Trophoblast cell (in vitro differentiated cells and primary cell): ENCODE measurements around the gene DHRS1.
A peak's percentile ranks its signal among the peaks of the same experiment; 100 is the strongest.

ENCODE experiments used
- DNase-seq, 2 donors: peaks; one replicate each; pipeline ENCODE4 v3.0.0-alpha.2; 2016
- H2AFZ ChIP-seq: 2 replicates; pipeline ENCODE4 v1.6.1; 2013; ENCODE audit warnings: low read length, moderate library complexity, mild to moderate bottlenecking; ENCODE audit not compliant: insufficient read depth, poor library complexity
- H2AK5ac ChIP-seq: 2 replicates; pipeline ENCODE4 v1.6.1; 2013; ENCODE audit warnings: mild to moderate bottlenecking, low read length
- H2BK120ac ChIP-seq: 2 replicates; pipeline ENCODE4 v1.6.1; 2013; ENCODE audit warnings: low read length, mild to moderate bottlenecking, moderate library complexity; ENCODE audit not compliant: insufficient read depth, poor library complexity
- H2BK12ac ChIP-seq: 2 replicates; pipeline ENCODE4 v1.6.1; 2013; ENCODE audit warnings: mild to moderate bottlenecking, low read length, moderate library complexity
- H2BK5ac ChIP-seq: 2 replicates; pipeline ENCODE4 v1.6.1; 2013; ENCODE audit warnings: low read length, low read depth, moderate library complexity, mild to moderate bottlenecking; ENCODE audit not compliant: poor library complexity
- H3K14ac ChIP-seq: 2 replicates; pipeline ENCODE4 v1.6.1; 2013; ENCODE audit warnings: mild to moderate bottlenecking, low read length
- H3K18ac ChIP-seq: 2 replicates; pipeline ENCODE4 v1.6.1; 2013; ENCODE audit warnings: mild to moderate bottlenecking, low read length
- H3K23ac ChIP-seq: 2 replicates; pipeline ENCODE4 v1.6.1; 2013; ENCODE audit warnings: low read length
- H3K27ac ChIP-seq: 2 replicates; pipeline ENCODE4 v1.5.1; 2013; ENCODE audit warnings: low read depth, mild to moderate bottlenecking, inconsistent platforms, low read length, moderate library complexity
- H3K27me3 ChIP-seq: 2 replicates; pipeline ENCODE4 v1.6.1; 2013; ENCODE audit warnings: inconsistent platforms, mild to moderate bottlenecking, low read length, moderate library complexity; ENCODE audit not compliant: insufficient read depth
- H3K36me3 ChIP-seq, 2 experiments: 1 replicate in 1 of 2; 2 replicates in 1 of 2; pipeline ENCODE4 v1.6.1; 2013; ENCODE audit warnings: low read length in 2 of 2, mild to moderate bottlenecking in 2 of 2, moderate library complexity in 1 of 2; ENCODE audit not compliant: insufficient read depth in 2 of 2, control insufficient read depth in 1 of 2
- H3K4ac ChIP-seq: 2 replicates; pipeline ENCODE4 v1.6.1; 2013; ENCODE audit warnings: low read depth, mild to moderate bottlenecking, low read length, moderate library complexity
- H3K4me1 ChIP-seq, 2 experiments: 1 replicate in 1 of 2; 2 replicates in 1 of 2; pipeline ENCODE4 v1.6.1; 2013; ENCODE audit warnings: low read length in 2 of 2, mild to moderate bottlenecking in 2 of 2, moderate library complexity in 1 of 2; ENCODE audit not compliant: insufficient read depth in 2 of 2, control insufficient read depth in 1 of 2
- H3K4me2 ChIP-seq: 2 replicates; pipeline ENCODE4 v1.6.1; 2013; ENCODE audit warnings: inconsistent platforms, mild to moderate bottlenecking, low read length, moderate library complexity
- H3K4me3 ChIP-seq: 2 replicates; pipeline ENCODE4 v1.5.1; 2013; ENCODE audit warnings: mild to moderate bottlenecking, low read depth, low read length, inconsistent platforms
- H3K79me1 ChIP-seq: one replicate; pipeline ENCODE4 v1.6.1; 2013; ENCODE audit warnings: low read length
- H3K79me2 ChIP-seq: 2 replicates; pipeline ENCODE4 v1.6.1; 2013; ENCODE audit warnings: low read length, mild to moderate bottlenecking; ENCODE audit not compliant: control insufficient read depth, insufficient read depth, poor library complexity
- H3K9ac ChIP-seq: 2 replicates; pipeline ENCODE4 v1.6.1; 2013; ENCODE audit warnings: mild to moderate bottlenecking, low read length
- H3K9me3 ChIP-seq: 2 replicates; pipeline ENCODE4 v1.6.1; 2013; ENCODE audit warnings: low read depth, mild to moderate bottlenecking, control low read depth, inconsistent platforms, low read length; ENCODE audit not compliant: insufficient read depth
- H4K12ac ChIP-seq: 2 replicates; pipeline ENCODE4 v1.6.1; 2013; ENCODE audit warnings: low read depth, mild to moderate bottlenecking, low read length, moderate library complexity
- H4K8ac ChIP-seq: 2 replicates; pipeline ENCODE4 v1.6.1; 2013; ENCODE audit warnings: low read depth, mild to moderate bottlenecking, low read length, moderate library complexity
- H4K91ac ChIP-seq: one replicate; pipeline ENCODE4 v1.6.1; 2013; ENCODE audit warnings: low read depth, mild to moderate bottlenecking, low read length, moderate library complexity
- WGBS: extraction: QIAGEN DNeasy Blood & Tissue Kit; methylation state at CpG from one replicate; pipeline ENCODE4 v1.1.7; 2013; ENCODE audit warnings: missing lambda C conversion rate; ENCODE audit not compliant: insufficient read length, insufficient coverage; ENCODE audit errors: extremely low coverage; 5-methylcytosine and 5-hydroxymethylcytosine counted together

The DHRS1 gene

DNA sequence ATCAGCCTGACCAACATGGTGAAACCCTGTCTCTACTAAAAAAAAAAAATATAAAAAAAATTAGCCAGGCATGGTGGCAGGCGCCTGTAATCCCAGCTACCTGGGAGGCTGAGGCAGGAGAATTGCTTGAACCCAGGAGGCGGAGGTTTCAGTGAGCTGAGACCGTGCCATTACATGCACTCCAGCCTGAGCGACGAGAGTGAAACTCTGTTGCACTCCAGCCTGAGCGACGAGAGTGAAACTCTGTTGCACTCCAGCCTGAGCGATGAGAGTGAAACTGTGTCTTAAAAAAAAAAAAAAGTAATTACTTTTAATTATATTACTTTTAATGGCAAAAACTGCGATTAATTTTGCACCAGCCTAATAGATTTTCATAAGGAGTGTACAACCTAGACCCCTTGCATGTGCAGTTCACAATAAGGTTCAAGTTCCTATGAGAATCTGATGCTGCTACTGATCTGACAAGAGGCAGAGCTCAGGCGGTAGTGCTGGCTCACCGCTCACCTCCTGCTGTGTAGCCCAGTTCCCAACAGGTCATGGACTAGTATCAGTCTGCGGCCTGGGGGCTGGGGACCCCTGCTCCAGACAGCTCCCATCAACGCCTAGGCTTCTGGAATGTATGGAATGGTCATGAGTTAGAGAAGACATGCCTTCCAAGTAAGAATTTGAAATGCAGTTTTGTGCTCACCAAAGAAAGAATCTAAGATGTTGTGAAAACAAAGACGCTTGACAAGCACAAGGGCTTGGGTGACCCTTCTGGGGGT lies 21.8 kb upstream of the DHRS1 start:
- Histone ChIP-seq H3K4me2 (no peak overlapping the region), H2BK120ac (no peak overlapping the region), H3K79me1 (peaks cover 2% of the 10 kb centered on the region), H3K27me3 (no peaks in the 10 kb centered on the region), H2BK5ac (no peak overlapping the region), H3K9me3 (no peaks in the 10 kb centered on the region), H4K12ac (no peak overlapping the region), H3K27ac (no peak overlapping the region), H2AFZ (no peak overlapping the region), H3K14ac (no peak overlapping the region), H3K18ac (no peak overlapping the region), H3K23ac (no peak overlapping the region), H2AK5ac (no peak overlapping the region), H3K4me1 (peaks cover 6 to 10% of the 10 kb centered on the region in 2 experiments), H3K79me2 (no peaks in the 10 kb centered on the region), H4K91ac (no peak overlapping the region), H3K4me3 (no peak overlapping the region), H3K4ac (no peak overlapping the region), H3K9ac (no peak overlapping the region), H2BK12ac (no peak overlapping the region), H4K8ac (no peak overlapping the region), H3K36me3 (no peaks in the 10 kb centered on the region)
- no CpG with 5 or more reads among the region's 14 CpGs for WGBS
- DNase-seq: no peak

- H3K9me3 ChIP-seq: no peaks in the 10 kb centered on the region
- H2BK12ac ChIP-seq: no peak overlapping the region
- no peak overlapping the region for H3K4me3 ChIP-seq
- peaks cover 2% of the 10 kb centered on the region for H3K79me1 ChIP-seq
- WGBS: no CpG with 5 or more reads among the region's 3 CpGs
- peaks cover 6 to 7% of the 10 kb centered on the region in 2 experiments for H3K4me1 ChIP-seq
- no peak overlapping the region for H4K91ac ChIP-seq
- H3K14ac ChIP-seq: no peak overlapping the region
- H3K27ac ChIP-seq: no peak overlapping the region
- no peaks in the 10 kb centered on the region for H3K27me3 ChIP-seq
- no peak overlapping the region for H2BK5ac ChIP-seq
- peaks cover 0 to 4% of the 10 kb centered on the region in 2 experiments for H3K36me3 ChIP-seq
- H3K23ac ChIP-seq: no peak overlapping the region
- H3K18ac ChIP-seq: no peak overlapping the region
- no peak overlapping the region for H3K9ac ChIP-seq
- no peak overlapping the region for H4K8ac ChIP-seq
- no peak overlapping the region for H3K4ac ChIP-seq
- H3K79me2 ChIP-seq: no peaks in the 10 kb centered on the region
- no peak overlapping the region for H2AFZ ChIP-seq
- no peak for DNase-seq
- no peak overlapping the region for H2BK120ac ChIP-seq
- no peak overlapping the region for H2AK5ac ChIP-seq
- no peak overlapping the region for H3K4me2 ChIP-seq
- no peak overlapping the region for H4K12ac ChIP-seq
These were observed 17.8 kb upstream of the DHRS1 start for GRCh38 chr14:24317141-24317928.

- H2AFZ ChIP-seq: no peak overlapping the region
- 100% methylated on average over 4 of the region's 18 CpGs for WGBS
These were observed 17.0 kb upstream of the DHRS1 start for GRCh38 chr14:24316597-24316950.

DNA sequence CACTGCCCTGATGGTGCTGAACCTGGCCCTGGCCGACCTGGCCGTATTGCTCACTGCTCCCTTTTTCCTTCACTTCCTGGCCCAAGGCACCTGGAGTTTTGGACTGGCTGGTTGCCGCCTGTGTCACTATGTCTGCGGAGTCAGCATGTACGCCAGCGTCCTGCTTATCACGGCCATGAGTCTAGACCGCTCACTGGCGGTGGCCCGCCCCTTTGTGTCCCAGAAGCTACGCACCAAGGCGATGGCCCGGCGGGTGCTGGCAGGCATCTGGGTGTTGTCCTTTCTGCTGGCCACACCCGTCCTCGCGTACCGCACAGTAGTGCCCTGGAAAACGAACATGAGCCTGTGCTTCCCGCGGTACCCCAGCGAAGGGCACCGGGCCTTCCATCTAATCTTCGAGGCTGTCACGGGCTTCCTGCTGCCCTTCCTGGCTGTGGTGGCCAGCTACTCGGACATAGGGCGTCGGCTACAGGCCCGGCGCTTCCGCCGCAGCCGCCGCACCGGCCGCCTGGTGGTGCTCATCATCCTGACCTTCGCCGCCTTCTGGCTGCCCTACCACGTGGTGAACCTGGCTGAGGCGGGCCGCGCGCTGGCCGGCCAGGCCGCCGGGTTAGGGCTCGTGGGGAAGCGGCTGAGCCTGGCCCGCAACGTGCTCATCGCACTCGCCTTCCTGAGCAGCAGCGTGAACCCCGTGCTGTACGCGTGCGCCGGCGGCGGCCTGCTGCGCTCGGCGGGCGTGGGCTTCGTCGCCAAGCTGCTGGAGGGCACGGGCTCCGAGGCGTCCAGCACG lies 16.4 kb upstream of the DHRS1 start:
- no peak overlapping the region for H4K8ac ChIP-seq
- H3K4me1 ChIP-seq: no peaks in the 10 kb centered on the region
- no peak overlapping the region for H3K4me2 ChIP-seq
- no peak overlapping the region for H2BK12ac ChIP-seq
- H3K9ac ChIP-seq: no peak overlapping the region
- no peaks in the 10 kb centered on the region for H3K79me2 ChIP-seq
- H3K18ac ChIP-seq: no peak overlapping the region
- H2AFZ ChIP-seq: no peak overlapping the region
- H3K36me3 ChIP-seq: peaks cover 9 to 12% of the 10 kb centered on the region in 2 experiments
- H3K4me3 ChIP-seq: no peak overlapping the region
- DNase-seq: peak; percentile 76 to 88
- H3K27me3 ChIP-seq: no peaks in the 10 kb centered on the region
- no peak overlapping the region for H2BK5ac ChIP-seq
- no peak overlapping the region for H3K23ac ChIP-seq
- H2BK120ac ChIP-seq: no peak overlapping the region
- H4K91ac ChIP-seq: no peak overlapping the region
- no peaks in the 10 kb centered on the region for H3K9me3 ChIP-seq
- no peak overlapping the region for H3K14ac ChIP-seq
- no peaks in the 10 kb centered on the region for H3K79me1 ChIP-seq
- H3K4ac ChIP-seq: no peak overlapping the region
- H4K12ac ChIP-seq: no peak overlapping the region
- H3K27ac ChIP-seq: no peak overlapping the region
- H2AK5ac ChIP-seq: no peak overlapping the region
- WGBS: no CpG with 5 or more reads among the region's 70 CpGs

More at GRCh38 chr14:24316597-24316950, 17.0 kb upstream of the DHRS1 start:
- no peak overlapping the region for H2BK5ac ChIP-seq
- H3K9ac ChIP-seq: no peak overlapping the region
- no peak overlapping the region for H2BK120ac ChIP-seq
- no peak overlapping the region for H3K4ac ChIP-seq
- H2AK5ac ChIP-seq: no peak overlapping the region
- H3K4me2 ChIP-seq: no peak overlapping the region
- H3K4me1 ChIP-seq: peaks cover 1% of the 10 kb centered on the region in 2 experiments
- no peak overlapping the region for H3K18ac ChIP-seq
- H4K8ac ChIP-seq: no peak overlapping the region
- no peaks in the 10 kb centered on the region for H3K79me1 ChIP-seq
- H4K12ac ChIP-seq: no peak overlapping the region
- H3K4me3 ChIP-seq: no peak overlapping the region
- H3K23ac ChIP-seq: no peak overlapping the region
- no peak overlapping the region for H3K27ac ChIP-seq
- no peak overlapping the region for H3K14ac ChIP-seq
- H3K79me2 ChIP-seq: no peaks in the 10 kb centered on the region
- DNase-seq: no peak
- no peaks in the 10 kb centered on the region for H3K27me3 ChIP-seq
- no peak overlapping the region for H4K91ac ChIP-seq
- H3K36me3 ChIP-seq: peaks cover 3 to 6% of the 10 kb centered on the region in 2 experiments
- H2BK12ac ChIP-seq: no peak overlapping the region
- H3K9me3 ChIP-seq: no peaks in the 10 kb centered on the region
